Lower leg skin (tissue), 3 donors: Measurements from ENCODE around the gene RHCE.
"Not testable (repeated sequence)": the region's sequence is repeated elsewhere in the genome, so short reads cannot be mapped to it uniquely, and the experiment has no call there.

Experiments
- CTCF ChIP-seq, 3 donors: fragments of 450-650 bp; IDR thresholded peaks; one replicate each; pipeline ENCODE4 v1.5.1; 2016; ENCODE audit warnings: antibody characterized with exemption in 3 of 3, mild to moderate bottlenecking in 3 of 3, moderate library complexity in 2 of 3
- POLR2A ChIP-seq, 2 donors: fragments of 450-650 bp; IDR thresholded peaks; one replicate each; pipeline ENCODE4 v1.6.1; 2016 to 2017; ENCODE audit warnings: antibody characterized with exemption in 2 of 2, mild to moderate bottlenecking in 1 of 2, moderate library complexity in 1 of 2

GRCh38 chr1:25327864-25328790 is 92.5 kb downstream of the RHCE start:
- not testable (repeated sequence) for TF ChIP-seq POLR2A, CTCF (IDR thresholded peaks at IDR 0.05)
